HFFc6 (cell line): ENCODE data around the gene RSPH6A. TPM values are rescaled to one million over a fixed set of nuclear protein-coding genes. Genes with fewer than 3 reads are reported as not detected.

Experiments
- DNase-seq: peaks from one replicate; pipeline ENCODE4 v3.0.0-alpha.2; 2018
- H3K27ac Mint-ChIP-seq: 2 replicates; pipeline ENCODE4 v1.8.0; 2020; ENCODE audit warnings: mild to moderate bottlenecking, mixed read lengths
- H3K27me3 Mint-ChIP-seq: 2 replicates; pipeline ENCODE4 v1.8.0; 2021; ENCODE audit warnings: mild to moderate bottlenecking, moderate library complexity, mixed read lengths; ENCODE audit not compliant: insufficient read depth
- H3K36me3 Mint-ChIP-seq: 2 replicates; pipeline ENCODE4 v1.8.0; 2021; ENCODE audit warnings: low read depth, mixed read lengths
- H3K4me1 Mint-ChIP-seq: 2 replicates; pipeline ENCODE4 v1.8.0; 2020; ENCODE audit warnings: low read depth, mixed read lengths
- H3K4me3 Mint-ChIP-seq: 2 replicates; pipeline ENCODE4 v1.8.0; 2020; ENCODE audit warnings: mild to moderate bottlenecking, moderate library complexity, mixed read lengths
- H3K9me3 Mint-ChIP-seq: 2 replicates; pipeline ENCODE4 v1.8.0; 2020; ENCODE audit warnings: mild to moderate bottlenecking, mixed read lengths
- CTCF ChIP-seq: fragments of 200-600 bp; sonication (generic); IDR thresholded peaks from 2 replicates; pipeline ENCODE4 v1.5.0; 2021; ENCODE audit warnings: antibody characterized with exemption, mild to moderate bottlenecking
- total RNA-seq, 6 experiments: library from RNA; stranded (reverse); fragmentation: NEBNext Ultra II Directional; extraction: Animal tissue kit (Norgen Biotek cat#: 25700); gene quantifications; 2 replicates in 1 of 6; 3 replicates in 5 of 6; pipeline ENCODE4 v1.2.3, GENCODE V29; 2021

RSPH6A gene
- total RNA-seq, 6 experiments from 2014 or later, result 0.07 TPM; not detected in 5

GRCh38 chr19:45746866-45747265 lies 68.2 kb downstream of the RSPH6A start:
- no peak overlapping the region for H3K27ac Mint-ChIP-seq
- no peaks in the 10 kb centered on the region for H3K36me3 Mint-ChIP-seq
- peaks cover 12% of the 10 kb centered on the region for H3K4me1 Mint-ChIP-seq
- no peak for TF ChIP-seq CTCF
- DNase-seq, result no peak
- H3K9me3 Mint-ChIP-seq, result no peaks in the 10 kb centered on the region
- H3K4me3 Mint-ChIP-seq, result no peak overlapping the region
- H3K27me3 Mint-ChIP-seq, result peaks cover 13% of the 10 kb centered on the region

Other genes starting within 250 kb of the RSPH6A start
- 10 to 100 TPM; 13.3 to 15.5 (median 14.3) TPM for gene OPA3, start 230.5 kb downstream of the RSPH6A start, total RNA-seq
- 10 to 100 TPM in 4 of 6 experiments, 1 to 10 TPM in 2; 3.7 to 16.8 (median 13.3) TPM for gene GPR4, start 213.1 kb downstream of the RSPH6A start, total RNA-seq
- 10 to 100 TPM; 57.8 to 71.2 (median 64.7) TPM for gene EML2, start 175.9 kb downstream of the RSPH6A start, total RNA-seq
- 1 to 10 TPM in 1 of 6 experiments, under 1 TPM in 5; 0.31 to 1.1 (median 0.68) TPM for gene GIPR, start 147.1 kb downstream of the RSPH6A start, total RNA-seq
- gene SNRPD2, start 123.4 kb downstream of the RSPH6A start, total RNA-seq, result 100 to 1,000 TPM; 470 to 573 (median 517) TPM
- 10 to 100 TPM; 17.6 to 31.5 (median 19.9) TPM for gene QPCTL, start 122.6 kb downstream of the RSPH6A start, total RNA-seq
- 10 to 100 TPM in 4 of 6 experiments, 1 to 10 TPM in 2; 8.4 to 14.5 (median 11.0) TPM for gene FBXO46, start 84.4 kb downstream of the RSPH6A start, total RNA-seq
- not detected for gene MEIOSIN, start 81.9 kb downstream of the RSPH6A start, total RNA-seq
- gene SIX5, start 46.1 kb downstream of the RSPH6A start, total RNA-seq, result 10 to 100 TPM; 14.0 to 15.1 (median 14.4) TPM
- 100 to 1,000 TPM in 4 of 6 experiments, 10 to 100 TPM in 2; 85.5 to 144 (median 102) TPM for gene DMPK, start 32.8 kb downstream of the RSPH6A start, total RNA-seq
- gene DMWD, start 22.5 kb downstream of the RSPH6A start, total RNA-seq, result 10 to 100 TPM; 53.4 to 63.2 (median 55.3) TPM
- 10 to 100 TPM; 59.6 to 74.8 (median 66.0) TPM for gene SYMPK, start 47.8 kb upstream of the RSPH6A start, total RNA-seq
- not detected for gene FOXA3, start 49.0 kb upstream of the RSPH6A start, total RNA-seq
- 10 to 100 TPM; 19.3 to 25.0 (median 21.8) TPM for gene IRF2BP1, start 70.8 kb upstream of the RSPH6A start, total RNA-seq
- gene MYPOP, start 87.3 kb upstream of the RSPH6A start, total RNA-seq, result 10 to 100 TPM; 10.2 to 11.2 (median 10.5) TPM
- gene NANOS2, start 99.5 kb upstream of the RSPH6A start, total RNA-seq, result not detected
- under 1 TPM in 4 of 6 experiments, not detected in 2; 0.03 to 0.14 (median 0.10) TPM for gene NOVA2, start 158.6 kb upstream of the RSPH6A start, total RNA-seq
- 10 to 100 TPM in 3 of 6 experiments, 1 to 10 TPM in 3; 8.6 to 13.1 (median 11.0) TPM for gene CCDC61, start 180.2 kb upstream of the RSPH6A start, total RNA-seq
- gene PGLYRP1, start 207.7 kb upstream of the RSPH6A start, total RNA-seq, result not detected
- not detected for gene IGFL4, start 225.7 kb upstream of the RSPH6A start, total RNA-seq